Panc1 (cell line): Measurements from ENCODE around the gene MARS2.

Experiments used
- POLR2AphosphoS5 ChIP-seq: IDR thresholded peaks from 2 replicates; pipeline ENCODE4 v1.6.1; 2012; ENCODE audit warnings: mild to moderate bottlenecking, low read depth, low read length, moderate library complexity
- TF ChIP-seq, protein P1 (sequence below): fragments of 450-650 bp; IDR thresholded peaks from 2 replicates; pipeline ENCODE4 v1.5.1; 2017; ENCODE audit warnings: mild to moderate bottlenecking
- TF ChIP-seq, protein P2 (sequence below), 2 experiments: IDR thresholded peaks; 2 replicates each; pipeline ENCODE4 v1.6.1; 2011 to 2012; ENCODE audit warnings: low read depth in 2 of 2, control low read depth in 1 of 2, low read length in 1 of 2, mild to moderate bottlenecking in 1 of 2, moderate library complexity in 1 of 2; ENCODE audit not compliant: insufficient read depth in 1 of 2

DNA sequence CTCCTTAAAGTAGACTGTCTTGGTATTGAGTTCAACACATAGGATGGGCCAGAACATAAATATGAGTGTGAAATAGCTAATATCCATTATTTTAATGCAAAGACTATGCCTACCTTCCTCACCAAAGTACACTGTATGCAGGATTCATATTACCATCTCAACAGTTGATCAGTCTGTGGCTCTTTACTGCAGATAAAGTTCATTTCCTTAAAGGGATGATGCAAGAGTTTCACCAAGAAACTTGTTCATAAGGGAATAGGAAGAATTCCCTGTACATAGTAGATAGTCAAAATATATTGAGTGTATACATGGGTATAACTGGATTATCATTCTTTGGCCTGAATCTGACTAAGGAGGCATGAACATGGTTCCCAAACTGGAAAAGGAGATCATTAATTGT, 35.0 kb downstream of the MARS2 start:
- TF ChIP-seq, protein P1, sequence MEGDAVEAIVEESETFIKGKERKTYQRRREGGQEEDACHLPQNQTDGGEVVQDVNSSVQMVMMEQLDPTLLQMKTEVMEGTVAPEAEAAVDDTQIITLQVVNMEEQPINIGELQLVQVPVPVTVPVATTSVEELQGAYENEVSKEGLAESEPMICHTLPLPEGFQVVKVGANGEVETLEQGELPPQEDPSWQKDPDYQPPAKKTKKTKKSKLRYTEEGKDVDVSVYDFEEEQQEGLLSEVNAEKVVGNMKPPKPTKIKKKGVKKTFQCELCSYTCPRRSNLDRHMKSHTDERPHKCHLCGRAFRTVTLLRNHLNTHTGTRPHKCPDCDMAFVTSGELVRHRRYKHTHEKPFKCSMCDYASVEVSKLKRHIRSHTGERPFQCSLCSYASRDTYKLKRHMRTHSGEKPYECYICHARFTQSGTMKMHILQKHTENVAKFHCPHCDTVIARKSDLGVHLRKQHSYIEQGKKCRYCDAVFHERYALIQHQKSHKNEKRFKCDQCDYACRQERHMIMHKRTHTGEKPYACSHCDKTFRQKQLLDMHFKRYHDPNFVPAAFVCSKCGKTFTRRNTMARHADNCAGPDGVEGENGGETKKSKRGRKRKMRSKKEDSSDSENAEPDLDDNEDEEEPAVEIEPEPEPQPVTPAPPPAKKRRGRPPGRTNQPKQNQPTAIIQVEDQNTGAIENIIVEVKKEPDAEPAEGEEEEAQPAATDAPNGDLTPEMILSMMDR: no peak
- TF ChIP-seq POLR2AphosphoS5: no peak
- TF ChIP-seq, protein P2, sequence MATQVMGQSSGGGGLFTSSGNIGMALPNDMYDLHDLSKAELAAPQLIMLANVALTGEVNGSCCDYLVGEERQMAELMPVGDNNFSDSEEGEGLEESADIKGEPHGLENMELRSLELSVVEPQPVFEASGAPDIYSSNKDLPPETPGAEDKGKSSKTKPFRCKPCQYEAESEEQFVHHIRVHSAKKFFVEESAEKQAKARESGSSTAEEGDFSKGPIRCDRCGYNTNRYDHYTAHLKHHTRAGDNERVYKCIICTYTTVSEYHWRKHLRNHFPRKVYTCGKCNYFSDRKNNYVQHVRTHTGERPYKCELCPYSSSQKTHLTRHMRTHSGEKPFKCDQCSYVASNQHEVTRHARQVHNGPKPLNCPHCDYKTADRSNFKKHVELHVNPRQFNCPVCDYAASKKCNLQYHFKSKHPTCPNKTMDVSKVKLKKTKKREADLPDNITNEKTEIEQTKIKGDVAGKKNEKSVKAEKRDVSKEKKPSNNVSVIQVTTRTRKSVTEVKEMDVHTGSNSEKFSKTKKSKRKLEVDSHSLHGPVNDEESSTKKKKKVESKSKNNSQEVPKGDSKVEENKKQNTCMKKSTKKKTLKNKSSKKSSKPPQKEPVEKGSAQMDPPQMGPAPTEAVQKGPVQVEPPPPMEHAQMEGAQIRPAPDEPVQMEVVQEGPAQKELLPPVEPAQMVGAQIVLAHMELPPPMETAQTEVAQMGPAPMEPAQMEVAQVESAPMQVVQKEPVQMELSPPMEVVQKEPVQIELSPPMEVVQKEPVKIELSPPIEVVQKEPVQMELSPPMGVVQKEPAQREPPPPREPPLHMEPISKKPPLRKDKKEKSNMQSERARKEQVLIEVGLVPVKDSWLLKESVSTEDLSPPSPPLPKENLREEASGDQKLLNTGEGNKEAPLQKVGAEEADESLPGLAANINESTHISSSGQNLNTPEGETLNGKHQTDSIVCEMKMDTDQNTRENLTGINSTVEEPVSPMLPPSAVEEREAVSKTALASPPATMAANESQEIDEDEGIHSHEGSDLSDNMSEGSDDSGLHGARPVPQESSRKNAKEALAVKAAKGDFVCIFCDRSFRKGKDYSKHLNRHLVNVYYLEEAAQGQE (IDR thresholded peaks at IDR 0.05; ENCODE audit: insufficient read depth in 1 of 2, low read depth in 2 of 2, low read length in 1 of 2): no peak
